Thoracic aorta endothelial cell (primary cell): ENCODE data around the gene SSMEM1. TPM values are rescaled to one million over a fixed set of nuclear protein-coding genes. Genes with fewer than 3 reads are reported as not detected.

ENCODE experiments used
- total RNA-seq: library from RNA; depleted of rRNA; stranded (reverse); fragments of >200 nt; gene quantifications from 2 replicates; pipeline ENCODE4 v1.2.3, GENCODE V29; 2012

Gene SSMEM1
- not detected in 2 replicates for total RNA-seq

GRCh38 chr7:130207642-130208041 lies at the start of gene SSMEM1:
TSS of gene SSMEM1 (plus strand) at chr7:130207860. CDS start at chr7:130207911, 51 bp downstream.

GRCh38 chr7:130205084-130205947 lies 2.3 kb upstream of the SSMEM1 start, which contains the start of gene TMEM209:
TSS of gene TMEM209 (minus strand) at chr7:130205406. CDS start at chr7:130205375, 31 bp downstream.

Other genes starting within 250 kb of the SSMEM1 start
- 20.6 and 26.1 TPM in 2 replicates for gene ZC3HC1, start 156.5 kb upstream of the SSMEM1 start, total RNA-seq
- gene KLHDC10, start 137.3 kb upstream of the SSMEM1 start, total RNA-seq = 31.3 and 33.4 TPM in 2 replicates
- gene TMEM209, start 2.5 kb upstream of the SSMEM1 start, total RNA-seq = 21.0 and 23.3 TPM in 2 replicates
- not detected in 2 replicates for gene CPA2, start 59.0 kb downstream of the SSMEM1 start, total RNA-seq
- 0.27 and 0.29 TPM in 2 replicates for gene CPA4, start 85.3 kb downstream of the SSMEM1 start, total RNA-seq
- not detected in 2 replicates for gene CPA5, start 137.0 kb downstream of the SSMEM1 start, total RNA-seq
- not detected in 2 replicates for gene CPA1, start 172.6 kb downstream of the SSMEM1 start, total RNA-seq
- 14.0 and 19.7 TPM in 2 replicates for gene CEP41, start 233.2 kb downstream of the SSMEM1 start, total RNA-seq